NCI-H1930 (cell line): ENCODE results near the gene SPOCK3.
"Not testable (repeated sequence)": the region's sequence is repeated elsewhere in the genome, so short reads cannot be mapped to it uniquely, and the experiment has no call there.

Experiments
- DNase-seq, 2 experiments: peaks; one replicate each; lab custom pipeline; 2025; lab: John Stamatoyannopoulos, UW

SPOCK3 gene

GRCh38 chr4:166957451-166957850, 276.8 kb downstream of the SPOCK3 start:
- no peak for DNase-seq

GRCh38 chr4:166956484-166956883, 277.8 kb downstream of the SPOCK3 start:
- no peak for DNase-seq

- no peak for DNase-seq
Measured at GRCh38 chr4:166941629-166942028, 292.7 kb downstream of the SPOCK3 start.

- no peak for DNase-seq
Measured at GRCh38 chr4:166930464-166930863, 303.8 kb downstream of the SPOCK3 start.

GRCh38 chr4:166924424-166924823, 309.9 kb downstream of the SPOCK3 start:
- DNase-seq: no peak

GRCh38 chr4:166913926-166914325, 320.4 kb downstream of the SPOCK3 start:
- no peak for DNase-seq

GRCh38 chr4:166903408-166903807, 330.9 kb downstream of the SPOCK3 start:
- no peak for DNase-seq

- no peak for DNase-seq
Measured at GRCh38 chr4:166902941-166903340, 331.4 kb downstream of the SPOCK3 start.

- no peak for DNase-seq
Measured at GRCh38 chr4:166896254-166896653, 338.0 kb downstream of the SPOCK3 start.

GRCh38 chr4:166895771-166896170, 338.5 kb downstream of the SPOCK3 start:
- DNase-seq: no peak

GRCh38 chr4:166887457-166887856, 346.8 kb downstream of the SPOCK3 start:
- DNase-seq: no peak

GRCh38 chr4:166886718-166887117, 347.6 kb downstream of the SPOCK3 start:
- no peak for DNase-seq

GRCh38 chr4:166882221-166882620, 352.1 kb downstream of the SPOCK3 start:
- DNase-seq: no peak

GRCh38 chr4:166875821-166876220, 358.5 kb downstream of the SPOCK3 start:
- no peak for DNase-seq

- no peak for DNase-seq
Measured at GRCh38 chr4:166862032-166862431, 372.3 kb downstream of the SPOCK3 start.

GRCh38 chr4:166850398-166850797, 383.9 kb downstream of the SPOCK3 start:
- not testable (repeated sequence) for DNase-seq

- no peak for DNase-seq
Measured at GRCh38 chr4:166846939-166847338, 387.4 kb downstream of the SPOCK3 start.

- DNase-seq: no peak
Measured at GRCh38 chr4:166842795-166843261, 391.5 kb downstream of the SPOCK3 start.

- no peak for DNase-seq
Measured at GRCh38 chr4:166839615-166840251, 394.6 kb downstream of the SPOCK3 start.

GRCh38 chr4:166838975-166839614, 395.2 kb downstream of the SPOCK3 start:
- no peak for DNase-seq

GRCh38 chr4:166836865-166837264, 397.4 kb downstream of the SPOCK3 start:
- no peak for DNase-seq

GRCh38 chr4:166827629-166828028, 406.7 kb downstream of the SPOCK3 start:
- DNase-seq: no peak

- peak in 1 of 2 experiments; percentile 10 for DNase-seq
Measured at GRCh38 chr4:166827167-166827566, 407.1 kb downstream of the SPOCK3 start.

- no peak for DNase-seq
Measured at GRCh38 chr4:166823848-166824247, 410.4 kb downstream of the SPOCK3 start.
